DMS114 treated with DMSO at 0.1 percent for 48 hours (cell line): ENCODE measurements around the gene NRDC.
"Not testable (repeated sequence)": the region's sequence is repeated elsewhere in the genome, so short reads cannot be mapped to it uniquely, and the experiment has no call there.

ENCODE experiments used
- DNase-seq: peaks from one replicate; lab custom pipeline; 2025; ENCODE audit not compliant: unreplicated experiment; lab: John Stamatoyannopoulos, UW

The NRDC gene

GRCh38 chr1:51850420-51851223 is 27.9 kb downstream of the NRDC start:
- no peak for DNase-seq

GRCh38 chr1:51847294-51847920 is 31.1 kb downstream of the NRDC start:
- DNase-seq: no peak

GRCh38 chr1:51843948-51844347 is 34.6 kb downstream of the NRDC start:
- DNase-seq: no peak

GRCh38 chr1:51842261-51842660 is 36.3 kb downstream of the NRDC start:
- no peak for DNase-seq

GRCh38 chr1:51840743-51841461 is 37.6 kb downstream of the NRDC start:
- no peak for DNase-seq

- no peak for DNase-seq
Observed at GRCh38 chr1:51840182-51840581, 38.3 kb downstream of the NRDC start.

- no peak for DNase-seq
Observed at GRCh38 chr1:51839094-51839493, 39.4 kb downstream of the NRDC start.

GRCh38 chr1:51837243-51837642 is 41.3 kb downstream of the NRDC start:
- DNase-seq: no peak

- DNase-seq: no peak
Observed at GRCh38 chr1:51833700-51834099, 44.8 kb downstream of the NRDC start.

- DNase-seq: no peak
Observed at GRCh38 chr1:51829058-51829457, 49.5 kb downstream of the NRDC start.

GRCh38 chr1:51819810-51820209 is 58.7 kb downstream of the NRDC start:
- DNase-seq: no peak

GRCh38 chr1:51819021-51819420 is 59.5 kb downstream of the NRDC start:
- DNase-seq: not testable (repeated sequence)

GRCh38 chr1:51818487-51818886 is 60.0 kb downstream of the NRDC start:
- DNase-seq: no peak

- no peak for DNase-seq
Observed at GRCh38 chr1:51814513-51814912, 64.0 kb downstream of the NRDC start.

GRCh38 chr1:51799372-51799771 is 79.2 kb downstream of the NRDC start:
- no peak for DNase-seq

GRCh38 chr1:51794868-51795267 is 83.7 kb downstream of the NRDC start:
- no peak for DNase-seq

- DNase-seq: no peak
Observed at GRCh38 chr1:51794260-51794659, 84.3 kb downstream of the NRDC start.

- no peak for DNase-seq
Observed at GRCh38 chr1:51792864-51793263, 85.7 kb downstream of the NRDC start.

GRCh38 chr1:51791888-51792287 is 86.6 kb downstream of the NRDC start:
- no peak for DNase-seq

GRCh38 chr1:51790385-51790784 is 88.1 kb downstream of the NRDC start:
- no peak for DNase-seq

GRCh38 chr1:51789342-51789741 is 89.2 kb downstream of the NRDC start:
- no peak for DNase-seq

GRCh38 chr1:51788938-51789337 is 89.6 kb downstream of the NRDC start:
- no peak for DNase-seq
